ENCODE measurements around the gene LRIT2.

The LRIT2 gene

GRCh38 chr10:84244651-84245270 lies 19.4 kb upstream of the LRIT2 start, which contains the start of gene RGR:
Gene RGR, plus strand, starts transcription at chr10:84245053. Its CDS starts 38 bp downstream, at chr10:84245091.
- DNase-seq, result peak; percentile 18 to 99 (median 89)

- no peak for DNase-seq
Observed at GRCh38 chr10:84243759-84244158, 18.4 kb upstream of the LRIT2 start.

- DNase-seq, result no peak
Observed at GRCh38 chr10:84241185-84241790, 15.9 kb upstream of the LRIT2 start, which contains the start of gene LRIT1. Gene LRIT1, minus strand, starts transcription at chr10:84241546. Its CDS starts 107 bp downstream, at chr10:84241439.

- DNase-seq, result no peak
Observed at GRCh38 chr10:84238909-84239308, 13.6 kb upstream of the LRIT2 start.

GRCh38 chr10:84237199-84238051 lies 12.1 kb upstream of the LRIT2 start:
- DNase-seq, result no peak

GRCh38 chr10:84236807-84237198 lies 11.5 kb upstream of the LRIT2 start:
- no peak for DNase-seq

GRCh38 chr10:84235096-84235495 lies 9.8 kb upstream of the LRIT2 start:
- DNase-seq, result no peak

GRCh38 chr10:84234479-84234878 lies 9.1 kb upstream of the LRIT2 start:
- DNase-seq, result no peak

GRCh38 chr10:84233940-84234339 lies 8.6 kb upstream of the LRIT2 start:
- no peak for DNase-seq

- no peak for DNase-seq
Observed at GRCh38 chr10:84232376-84232775, 7.0 kb upstream of the LRIT2 start.

- peak in 3 of 58 donors; percentile 11 to 20 (median 18) for DNase-seq
Observed at GRCh38 chr10:84230359-84230758, 5.0 kb upstream of the LRIT2 start.

GRCh38 chr10:84227810-84228209 lies 2.5 kb upstream of the LRIT2 start:
- no peak for DNase-seq

- DNase-seq, result no peak
Observed at GRCh38 chr10:84226616-84227015, 1.3 kb upstream of the LRIT2 start.

GRCh38 chr10:84224411-84225028 lies 824 bp downstream of the LRIT2 start:
- DNase-seq, result no peak

GRCh38 chr10:84221916-84222315 lies 3.4 kb downstream of the LRIT2 start:
- DNase-seq, result no peak

- no peak for DNase-seq
Observed at GRCh38 chr10:84217746-84218145, 7.6 kb downstream of the LRIT2 start.

- DNase-seq, result no peak
Observed at GRCh38 chr10:84216834-84217233, 8.5 kb downstream of the LRIT2 start.

GRCh38 chr10:84214612-84215235 lies 10.6 kb downstream of the LRIT2 start:
- peak in 9 of 58 donors; percentile 5 to 45 (median 16) for DNase-seq

- DNase-seq, result no peak
Observed at GRCh38 chr10:84214046-84214572, 11.2 kb downstream of the LRIT2 start.

GRCh38 chr10:84213076-84213475 lies 12.3 kb downstream of the LRIT2 start:
- no peak for DNase-seq

- no peak for DNase-seq
Observed at GRCh38 chr10:84212014-84212413, 13.3 kb downstream of the LRIT2 start.

All from anterior cingulate cortex (tissue), 58 donors.